Tibial nerve (tissue), 4 donors: ENCODE measurements around the gene MAP2K2. TPM values are rescaled to one million over a fixed set of nuclear protein-coding genes. Genes with fewer than 3 reads are reported as not detected.
"Not testable (repeated sequence)": the region's sequence is repeated elsewhere in the genome, so short reads cannot be mapped to it uniquely, and the experiment has no call there.

ENCODE experiments used
- DNase-seq, 2 donors: peaks; one replicate each; pipeline ENCODE4 v3.0.0-alpha.2; 2019; ENCODE audit warnings: low spot score in 2 of 2
- H3K27ac ChIP-seq, 4 donors: fragments of 200-600 bp; sonication (generic) in 3 of 4; one replicate each; pipeline ENCODE4 v1.5.1; 2017 to 2019; ENCODE audit warnings: mild to moderate bottlenecking in 1 of 4
- H3K27me3 ChIP-seq, 2 donors: fragments of 200-600 bp; sonication (generic) in 1 of 2; one replicate each; pipeline versions ENCODE4 v1.5.1 to v1.6.0; 2017 to 2019
- H3K36me3 ChIP-seq, 3 donors: fragments of 200-600 bp; sonication (generic); one replicate each; pipeline ENCODE4 v1.5.1; 2018 to 2019
- H3K4me1 ChIP-seq, 4 donors: fragments of 200-600 bp; sonication (generic) in 3 of 4; one replicate each; pipeline ENCODE4 v1.5.1; 2017 to 2019
- H3K4me3 ChIP-seq, 4 donors: fragments of 200-600 bp; sonication (generic) in 3 of 4; one replicate each; pipeline ENCODE4 v1.5.1; 2017 to 2019; ENCODE audit warnings: mild to moderate bottlenecking in 1 of 4, moderate library complexity in 1 of 4
- H3K9me3 ChIP-seq, 4 donors: fragments of 200-600 bp; sonication (generic) in 3 of 4; one replicate each; pipeline ENCODE4 v1.5.1; 2017 to 2019
- CTCF ChIP-seq, 5 experiments: fragments of 200-600 bp in 3 of 5; fragments of 450-650 bp in 2 of 5; sonication (generic) in 3 of 5; IDR thresholded peaks; one replicate each; pipeline ENCODE4 v1.5.1; 2016 to 2019; ENCODE audit warnings: antibody characterized with exemption in 5 of 5, mild to moderate bottlenecking in 3 of 5, moderate library complexity in 2 of 5
- EP300 ChIP-seq, 2 donors: sonication (generic); formaldehyde crosslinking; IDR thresholded peaks; one replicate each; pipeline ENCODE4 v1.6.1; 2017; ENCODE audit warnings: antibody characterized with exemption in 2 of 2, mild to moderate bottlenecking in 1 of 2
- POLR2A ChIP-seq, 2 donors: fragments of 450-650 bp; IDR thresholded peaks; one replicate each; pipeline ENCODE4 v1.6.1; 2017; ENCODE audit warnings: antibody characterized with exemption in 2 of 2, mild to moderate bottlenecking in 2 of 2, moderate library complexity in 2 of 2
- WGBS, 2 donors: methylation state at CpG; one replicate each; pipeline ENCODE4 v1.1.5; 2018; 5-methylcytosine and 5-hydroxymethylcytosine counted together
- total RNA-seq, 4 donors: library from RNA; depleted of rRNA; stranded (reverse); fragments of >200 nt; gene quantifications; one replicate each; pipeline ENCODE4 v1.1.0, GENCODE V29; 2016

Gene MAP2K2
- total RNA-seq, 4 donors from 2014 or later = 36.9 to 128 (median 75.0) TPM

DNA sequence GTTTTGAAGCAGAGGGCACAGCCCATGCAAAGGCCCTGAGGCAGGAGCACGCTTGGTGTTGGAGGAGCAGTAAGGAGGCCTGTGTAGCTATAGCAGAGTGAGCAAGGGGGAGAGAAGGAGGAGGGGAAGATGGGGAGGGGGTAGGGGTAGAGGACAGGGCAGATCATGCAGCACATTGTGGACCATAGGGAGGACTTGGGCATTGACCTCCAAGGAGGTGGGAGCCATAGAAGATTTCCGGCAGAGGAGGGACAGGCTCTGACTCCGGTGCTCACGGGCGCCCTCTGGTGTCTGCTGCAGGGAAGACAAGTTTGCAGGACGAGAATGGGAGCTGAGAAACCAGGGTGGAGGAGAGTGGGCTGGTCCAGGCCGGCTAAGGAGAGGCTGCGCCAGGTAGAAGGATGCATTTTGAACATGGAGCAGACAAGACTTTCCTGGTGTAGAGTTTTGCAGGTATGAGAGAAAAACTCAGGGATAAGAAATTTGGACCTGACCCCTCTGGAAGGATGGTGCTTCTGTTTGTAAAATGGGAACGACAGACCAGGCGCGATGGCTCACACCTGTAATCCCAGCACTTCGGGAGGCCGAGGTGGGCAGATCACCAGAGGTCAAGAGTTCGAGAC is 15.8 kb upstream of the MAP2K2 start:
- Histone ChIP-seq H3K4me1 (peaks cover 0 to 10% (median 0%) of the 10 kb centered on the region in 4 donors), H3K4me3 (no peak overlapping the region), H3K27me3 (no peaks in the 10 kb centered on the region), H3K9me3 (no peaks in the 10 kb centered on the region), H3K36me3 (no peaks in the 10 kb centered on the region), H3K27ac (no peak overlapping the region)
- 32 to 35% methylated on average over 14 of the region's 14 CpGs for WGBS, 2 donors
- DNase-seq = peak; percentile 71 to 89
- TF ChIP-seq EP300 (IDR thresholded peaks at IDR 0.05) = no peak
- TF ChIP-seq CTCF (IDR thresholded peaks at IDR 0.05) = peak; percentile 68 to 81 (median 72)

GRCh38 chr19:4138445-4138844 is 14.5 kb upstream of the MAP2K2 start:
- 81 to 84% methylated on average over 5 of the region's 5 CpGs for WGBS, 2 donors
- TF ChIP-seq EP300 (IDR thresholded peaks at IDR 0.05) (no peak), POLR2A (IDR thresholded peaks at IDR 0.05) (no peak), CTCF (IDR thresholded peaks at IDR 0.05) (no peak)
- no peak overlapping the region for H3K4me3 ChIP-seq

GRCh38 chr19:4136680-4137088 is 12.8 kb upstream of the MAP2K2 start:
- Histone ChIP-seq H3K4me1 (peaks cover 0 to 13% (median 0%) of the 10 kb centered on the region in 4 donors), H3K9me3 (no peaks in the 10 kb centered on the region), H3K4me3 (no peak overlapping the region), H3K36me3 (no peaks in the 10 kb centered on the region), H3K27me3 (no peaks in the 10 kb centered on the region), H3K27ac (no peak overlapping the region)
- DNase-seq = no peak
- WGBS, 2 donors = 90 to 95% methylated on average over 8 of the region's 8 CpGs
- no peak for TF ChIP-seq POLR2A (IDR thresholded peaks at IDR 0.05)
- no peak for TF ChIP-seq CTCF (IDR thresholded peaks at IDR 0.05)
- TF ChIP-seq EP300 (IDR thresholded peaks at IDR 0.05) = no peak

More at GRCh38 chr19:4138445-4138844, 14.5 kb upstream of the MAP2K2 start:
- no peak overlapping the region for H3K27ac ChIP-seq
- no peaks in the 10 kb centered on the region for H3K27me3 ChIP-seq
- no peak for DNase-seq
- H3K36me3 ChIP-seq = no peaks in the 10 kb centered on the region
- no peaks in the 10 kb centered on the region for H3K9me3 ChIP-seq
- H3K4me1 ChIP-seq = peaks cover 0 to 10% (median 0%) of the 10 kb centered on the region in 4 donors

DNA sequence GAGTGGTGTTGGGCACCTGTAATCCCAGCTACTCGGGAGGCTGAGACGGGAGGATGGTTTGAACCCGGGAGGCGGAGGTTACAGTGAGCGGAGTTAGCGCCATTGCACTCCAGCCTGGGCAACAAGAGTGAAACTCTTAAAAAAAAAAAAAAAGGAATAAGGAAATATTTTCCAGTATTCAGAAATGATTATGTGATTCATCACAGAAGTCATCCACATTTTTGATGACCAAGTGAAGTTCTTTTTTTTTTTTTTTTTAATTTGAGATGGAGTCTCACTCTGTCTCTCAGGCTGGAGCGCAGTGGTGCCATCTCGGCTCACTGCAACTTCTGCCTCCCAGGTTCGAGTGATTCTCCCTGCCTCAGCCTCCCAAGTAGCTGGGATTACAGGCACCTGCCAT is 11.5 kb upstream of the MAP2K2 start:
- not testable (repeated sequence) for H3K4me3 ChIP-seq, DNase-seq, H3K36me3 ChIP-seq, H3K27ac ChIP-seq, H3K27me3 ChIP-seq, H3K9me3 ChIP-seq
- 85 to 88% methylated on average over 9 of the region's 9 CpGs for WGBS, 2 donors
- H3K4me1 ChIP-seq = peaks cover 0 to 24% (median 0%) of the 10 kb centered on the region in 4 donors

- H3K36me3 ChIP-seq = no peaks in the 10 kb centered on the region
- WGBS, 2 donors = 45 to 47% methylated on average over 6 of the region's 6 CpGs
Measured at GRCh38 chr19:4134351-4134750, 10.4 kb upstream of the MAP2K2 start.

More at GRCh38 chr19:4134351-4134750, 10.4 kb upstream of the MAP2K2 start:
- no peaks in the 10 kb centered on the region for H3K27me3 ChIP-seq
- DNase-seq = no peak
- TF ChIP-seq EP300 (IDR thresholded peaks at IDR 0.05) (no peak), POLR2A (IDR thresholded peaks at IDR 0.05) (no peak), CTCF (IDR thresholded peaks at IDR 0.05) (no peak)
- no peaks in the 10 kb centered on the region for H3K9me3 ChIP-seq
- no peak overlapping the region for H3K4me3 ChIP-seq
- H3K27ac ChIP-seq = no peak overlapping the region
- H3K4me1 ChIP-seq = peaks cover 0 to 18% (median 0%) of the 10 kb centered on the region in 4 donors
